DND-41 (cell line): ENCODE data around the gene OR13C5.
"Not testable (repeated sequence)": the region's sequence is repeated elsewhere in the genome, so short reads cannot be mapped to it uniquely, and the experiment has no call there.

Experiments
- ATAC-seq: fragments of 200-7000 bp; cut with Tn5 transposase; 3 replicates; pipeline ENCODE4 v1.9.1; 2021; ENCODE audit warnings: low read depth; ENCODE audit not compliant: insufficient read depth
- DNase-seq: peaks from one replicate; pipeline ENCODE4 v3.0.0-alpha.2; 2020
- H2AFZ ChIP-seq: 2 replicates; pipeline ENCODE4 v1.6.0; 2012; ENCODE audit warnings: low read depth, low read length
- H3K27ac ChIP-seq: 2 replicates; pipeline ENCODE4 v1.5.1; 2012; ENCODE audit warnings: low read length, inconsistent platforms
- H3K27me3 ChIP-seq: fragments of 200-600 bp; sonication (generic); 2 replicates; pipeline ENCODE4 v1.6.0; 2012; ENCODE audit warnings: low read length, mild to moderate bottlenecking, inconsistent platforms; ENCODE audit not compliant: insufficient read depth, poor library complexity
- H3K36me3 ChIP-seq: 2 replicates; pipeline ENCODE4 v1.5.1; 2012; ENCODE audit warnings: low read length, inconsistent platforms; ENCODE audit not compliant: insufficient read depth
- H3K4me1 ChIP-seq: 2 replicates; pipeline ENCODE4 v1.5.1; 2012; ENCODE audit warnings: mild to moderate bottlenecking, low read length; ENCODE audit not compliant: insufficient read depth
- H3K4me2 ChIP-seq: 2 replicates; pipeline ENCODE4 v1.6.0; 2012; ENCODE audit warnings: mild to moderate bottlenecking, moderate library complexity, low read length, inconsistent platforms; ENCODE audit not compliant: insufficient read depth
- H3K4me3 ChIP-seq, 2 experiments: fragments of 200-600 bp in 1 of 2; shearing (Covaris generic) in 1 of 2; 2 replicates each; pipeline ENCODE4 v1.5.1; 2012 to 2016; ENCODE audit warnings: inconsistent platforms in 2 of 2, low read length in 2 of 2, mild to moderate bottlenecking in 2 of 2, low read depth in 1 of 2, moderate library complexity in 1 of 2
- H3K79me2 ChIP-seq: 2 replicates; pipeline ENCODE4 v1.6.0; 2012; ENCODE audit warnings: low read length, inconsistent platforms; ENCODE audit not compliant: insufficient read depth
- H3K9ac ChIP-seq: 2 replicates; pipeline ENCODE4 v1.6.0; 2012; ENCODE audit warnings: low read depth, mild to moderate bottlenecking, inconsistent platforms, low read length, moderate library complexity
- H3K9me3 ChIP-seq: 2 replicates; pipeline ENCODE4 v1.5.1; 2012; ENCODE audit warnings: low read length, moderate library complexity, mild to moderate bottlenecking, inconsistent platforms; ENCODE audit not compliant: insufficient read depth, severe bottlenecking
- H4K20me1 ChIP-seq: 2 replicates; pipeline ENCODE4 v1.6.0; 2012; ENCODE audit warnings: low read length; ENCODE audit not compliant: insufficient read depth
- CTCF ChIP-seq: IDR thresholded peaks from 2 replicates; pipeline ENCODE4 v1.5.1; 2012; ENCODE audit warnings: borderline replicate concordance, low read length, moderate library complexity, mild to moderate bottlenecking; ENCODE audit not compliant: poor library complexity, severe bottlenecking; ENCODE audit errors: extremely low read depth
- EZH2 ChIP-seq: IDR thresholded peaks from 3 replicates; pipeline ENCODE4 v1.6.1; 2012; ENCODE audit warnings: borderline replicate concordance, low read depth, mild to moderate bottlenecking, moderate library complexity, low read length, inconsistent platforms; ENCODE audit not compliant: severe bottlenecking

OR13C5 gene

GRCh38 chr9:104606152-104606551 is 6.9 kb upstream of the OR13C5 start:
- no peak for DNase-seq
- Histone ChIP-seq H3K27me3 (no peaks in the 10 kb centered on the region), H3K27ac (no peak overlapping the region), H3K4me3 (no peak overlapping the region), H3K4me2 (no peak overlapping the region), H4K20me1 (no peaks in the 10 kb centered on the region), H3K36me3 (no peaks in the 10 kb centered on the region), H2AFZ (no peak overlapping the region), H3K9me3 (no peaks in the 10 kb centered on the region), H3K79me2 (no peaks in the 10 kb centered on the region), H3K4me1 (no peaks in the 10 kb centered on the region), H3K9ac (no peak overlapping the region)
- ATAC-seq, result no peak
- TF ChIP-seq EZH2 (no peak), CTCF (no peak)

- not testable (repeated sequence) for H3K9ac ChIP-seq, DNase-seq, H3K79me2 ChIP-seq, H3K4me3 ChIP-seq, H3K27ac ChIP-seq, H3K4me1 ChIP-seq, H3K36me3 ChIP-seq, H3K4me2 ChIP-seq, H3K9me3 ChIP-seq, H3K27me3 ChIP-seq, H4K20me1 ChIP-seq, ATAC-seq, H2AFZ ChIP-seq
Observed at GRCh38 chr9:104605527-104605926, 6.3 kb upstream of the OR13C5 start, which contains the start of gene OR13C2. Gene OR13C2 (minus strand): TSS chr9:104605627. CDS start chr9:104605627, 0 bp downstream.

GRCh38 chr9:104604801-104605200 is 5.6 kb upstream of the OR13C5 start:
- Histone ChIP-seq H3K4me3 (no peak overlapping the region), H3K27me3 (no peaks in the 10 kb centered on the region), H3K36me3 (no peaks in the 10 kb centered on the region), H3K9ac (no peak overlapping the region), H3K27ac (no peak overlapping the region), H3K79me2 (no peaks in the 10 kb centered on the region), H3K4me1 (no peaks in the 10 kb centered on the region), H2AFZ (no peak overlapping the region), H4K20me1 (no peaks in the 10 kb centered on the region), H3K9me3 (no peaks in the 10 kb centered on the region), H3K4me2 (no peak overlapping the region)
- DNase-seq (no peak), ATAC-seq (no peak)
- TF ChIP-seq EZH2 (no peak), CTCF (no peak)

- not testable (repeated sequence) for ATAC-seq, H3K36me3 ChIP-seq, H3K9me3 ChIP-seq, H4K20me1 ChIP-seq, H3K4me2 ChIP-seq, H3K79me2 ChIP-seq, H3K27me3 ChIP-seq, DNase-seq, H3K4me3 ChIP-seq, H3K27ac ChIP-seq, H3K9ac ChIP-seq, H2AFZ ChIP-seq, H3K4me1 ChIP-seq
Observed at GRCh38 chr9:104598749-104599148, 464 bp downstream of the OR13C5 start.
